ENCODE data around the gene F10. TPM values are rescaled to one million over a fixed set of nuclear protein-coding genes. Genes with fewer than 3 reads are reported as not detected.
A peak's percentile ranks its signal among the peaks of the same experiment; 100 is the strongest.

Gene F10
- total and polyA plus RNA-seq, 12 donors = 4.4 to 81.8 (median 12.6) TPM

DNA sequence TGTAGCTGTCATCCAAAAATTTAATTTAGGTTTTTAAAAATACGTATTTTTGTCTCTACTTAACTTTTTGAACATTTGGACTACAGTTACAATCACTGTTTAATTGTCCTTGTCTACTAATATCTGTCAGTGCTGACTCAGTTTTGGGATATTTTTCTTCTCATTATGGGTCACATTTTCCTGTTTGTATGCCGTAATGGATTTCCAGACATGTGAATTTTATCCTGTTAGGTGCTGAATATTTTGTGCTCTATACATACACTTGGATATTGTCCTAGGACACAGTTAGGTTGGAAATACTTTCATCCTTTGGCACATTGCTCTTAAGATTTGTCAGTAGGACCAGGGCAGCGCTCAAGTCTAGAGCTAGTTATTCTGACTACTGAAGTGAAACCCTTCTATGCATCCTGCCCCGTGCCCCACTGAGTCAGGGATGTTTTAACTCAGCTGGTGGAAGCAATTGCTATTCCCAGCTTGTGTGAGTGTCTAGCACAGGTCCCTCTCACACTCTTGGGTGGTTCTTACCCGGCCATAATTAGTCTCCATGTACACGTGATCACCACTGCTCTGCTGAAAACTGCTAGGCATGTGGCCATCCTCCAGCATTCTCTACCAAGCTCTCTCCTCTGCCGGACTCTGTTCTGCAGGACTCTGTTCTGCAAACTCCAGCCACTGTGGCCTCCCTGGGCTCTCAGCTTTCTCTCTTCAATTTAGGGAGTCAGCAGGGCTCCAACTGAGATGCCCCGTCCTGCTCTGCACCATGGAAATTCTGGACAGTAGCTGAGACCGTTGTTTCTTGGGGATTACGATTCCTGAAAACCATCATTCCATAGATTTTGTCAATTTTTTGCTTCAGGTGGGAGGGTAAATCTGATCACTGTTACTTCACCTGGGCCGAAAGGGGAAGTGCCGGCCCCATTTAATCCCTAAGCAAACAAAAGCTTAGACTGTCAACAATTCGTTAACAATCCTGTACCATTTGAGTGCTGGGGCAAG is 47.0 kb downstream of the F10 start:
- WGBS, 4 donors = 94 to 96% (median 95%) methylated on average over 13 of the region's 13 CpGs
- H3K27ac ChIP-seq = no peak overlapping the region
- intact Hi-C loops (cut with DNase I) = no loop called here
- no peaks in the 10 kb centered on the region for H3K4me1 ChIP-seq (replicated peaks in 1 of 2)
- H3K9me3 ChIP-seq (replicated peaks in 1 of 3) = no peaks in the 10 kb centered on the region
- H3K27me3 ChIP-seq = no peaks in the 10 kb centered on the region
- no peak for TF ChIP-seq CTCF (IDR thresholded peaks at IDR 0.05)
- peaks cover 0 to 9% of the 10 kb centered on the region in 2 donors for H3K36me3 ChIP-seq (replicated peaks in 1 of 2)
- no peak overlapping the region for H3K4me3 ChIP-seq
- DNase-seq = no peak

DNA sequence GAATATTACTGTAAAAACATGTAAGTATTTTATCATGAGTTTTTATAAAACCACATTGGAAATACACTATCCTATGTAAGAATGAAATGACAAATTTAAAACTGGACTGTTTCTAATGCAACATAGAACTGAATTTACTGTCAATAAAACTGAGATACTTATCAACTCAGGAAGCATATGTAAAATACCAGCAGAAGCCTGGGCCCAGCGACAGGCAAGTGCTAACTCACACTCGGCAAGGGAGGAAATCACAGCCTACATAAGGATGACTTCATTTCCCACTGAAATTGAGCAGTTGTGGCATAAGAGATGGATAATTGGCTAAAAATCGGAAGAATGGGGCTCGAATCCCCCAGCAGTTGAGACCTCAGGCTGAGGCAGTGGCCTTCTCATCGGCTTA is 47.9 kb downstream of the F10 start:
- H3K4me3 ChIP-seq = no peak overlapping the region
- H3K9me3 ChIP-seq (replicated peaks in 1 of 3) = no peaks in the 10 kb centered on the region
- intact Hi-C loops (cut with DNase I) = no loop called here
- no peaks in the 10 kb centered on the region for H3K4me1 ChIP-seq (replicated peaks in 1 of 2)
- WGBS, 4 donors = 74 to 85% (median 80%) methylated on average over 5 of the region's 5 CpGs
- no peaks in the 10 kb centered on the region for H3K27me3 ChIP-seq
- peaks cover 0 to 15% of the 10 kb centered on the region in 2 donors for H3K36me3 ChIP-seq (replicated peaks in 1 of 2)
- TF ChIP-seq POLR2A (IDR thresholded peaks at IDR 0.05) = no peak
- TF ChIP-seq CTCF (IDR thresholded peaks at IDR 0.05) = no peak
- DNase-seq = no peak
- no peak overlapping the region for H3K27ac ChIP-seq

DNA sequence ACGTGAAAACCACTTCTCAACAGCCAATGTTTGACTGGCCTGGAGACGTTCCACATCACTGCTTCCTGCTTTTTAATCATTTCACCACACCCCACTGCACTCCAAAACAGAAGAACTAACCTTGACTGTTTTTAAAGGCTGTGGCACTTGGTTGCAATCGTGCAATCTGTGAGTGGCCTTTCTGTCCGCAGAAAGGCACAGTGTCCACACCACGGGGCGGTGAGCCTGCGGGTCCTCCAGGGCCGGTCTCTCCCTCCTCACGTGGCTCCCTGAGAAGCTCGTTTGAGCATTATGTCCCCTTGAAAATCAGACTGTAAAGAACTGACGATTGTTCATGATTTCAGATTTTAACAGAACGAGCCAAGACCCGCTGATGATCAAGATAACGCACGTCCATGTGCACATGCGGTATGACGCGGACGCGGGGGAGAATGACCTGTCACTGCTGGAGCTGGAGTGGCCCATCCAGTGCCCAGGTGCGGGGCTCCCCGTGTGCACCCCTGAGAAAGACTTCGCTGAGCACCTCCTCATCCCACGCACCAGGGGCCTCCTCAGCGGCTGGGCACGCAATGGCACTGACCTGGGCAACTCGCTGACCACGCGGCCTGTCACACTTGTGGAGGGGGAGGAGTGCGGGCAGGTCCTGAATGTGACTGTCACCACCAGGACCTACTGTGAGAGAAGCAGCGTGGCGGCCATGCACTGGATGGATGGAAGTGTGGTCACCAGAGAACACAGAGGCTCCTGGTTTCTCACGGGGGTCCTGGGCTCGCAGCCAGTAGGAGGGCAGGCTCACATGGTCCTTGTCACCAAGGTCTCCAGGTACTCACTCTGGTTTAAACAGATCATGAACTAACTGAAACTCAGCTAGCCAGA is 48.9 kb downstream of the F10 start:
- 88 to 93% (median 92%) methylated on average over 33 to 34 of the region's 34 CpGs for WGBS, 4 donors
- Histone ChIP-seq H3K27ac (no peak overlapping the region), H3K4me3 (no peak overlapping the region), H3K36me3 (replicated peaks in 1 of 2) (peaks cover 0 to 22% of the 10 kb centered on the region in 2 donors), H3K4me1 (replicated peaks in 1 of 2) (no peaks in the 10 kb centered on the region), H3K27me3 (no peaks in the 10 kb centered on the region), H3K9me3 (replicated peaks in 1 of 3) (no peaks in the 10 kb centered on the region)
- peak in 1 of 7 donors; percentile 46 for DNase-seq
- no peak for TF ChIP-seq CTCF (IDR thresholded peaks at IDR 0.05)
- no peak for TF ChIP-seq POLR2A (IDR thresholded peaks at IDR 0.05)
- intact Hi-C loops (cut with DNase I) = no loop called here

DNA sequence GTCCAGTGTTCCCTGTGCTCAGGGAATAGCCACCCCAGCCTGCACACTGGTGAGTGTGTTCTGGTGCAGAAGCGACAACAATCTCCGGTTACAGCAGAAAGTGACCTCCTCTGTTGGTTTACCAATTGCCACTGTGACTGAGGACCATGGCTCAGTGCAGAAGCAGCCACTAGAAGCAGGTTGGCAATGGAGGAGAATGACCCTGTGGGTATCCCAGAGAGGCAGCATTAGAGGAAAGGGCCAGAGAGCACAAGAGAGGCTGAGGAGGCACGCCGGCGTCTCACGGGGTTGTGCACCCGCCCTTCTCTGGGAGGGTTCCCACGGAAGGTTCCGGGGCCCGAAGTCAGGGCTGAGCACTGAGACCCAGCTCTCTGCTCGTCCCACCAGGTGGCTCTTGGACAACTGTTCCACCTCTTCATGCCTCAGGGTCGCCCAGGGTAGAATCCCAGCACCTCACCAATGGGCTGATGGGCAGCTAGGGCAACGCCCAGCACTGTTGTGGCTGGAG is 49.9 kb downstream of the F10 start:
- Histone ChIP-seq H3K4me1 (replicated peaks in 1 of 2) (no peaks in the 10 kb centered on the region), H3K4me3 (no peak overlapping the region), H3K27ac (no peak overlapping the region), H3K27me3 (no peaks in the 10 kb centered on the region), H3K9me3 (replicated peaks in 1 of 3) (no peaks in the 10 kb centered on the region), H3K36me3 (replicated peaks in 1 of 2) (peaks cover 0 to 32% of the 10 kb centered on the region in 2 donors)
- intact Hi-C loops (cut with DNase I) = no loop called here
- DNase-seq = peak in 1 of 7 donors; percentile 37
- no peak for TF ChIP-seq CTCF (IDR thresholded peaks at IDR 0.05)
- no peak for TF ChIP-seq POLR2A (IDR thresholded peaks at IDR 0.05)
- 90 to 97% (median 93%) methylated on average over 11 to 13 of the region's 13 CpGs for WGBS, 4 donors
